Posterior cingulate gyrus (tissue), 11 donors: ENCODE results near the gene CLEC4D.
"Not testable (repeated sequence)": the region's sequence is repeated elsewhere in the genome, so short reads cannot be mapped to it uniquely, and the experiment has no call there.

Source experiments
- DNase-seq, 10 donors: peaks; one replicate each; pipeline versions ENCODE4 v3.0.0 to v3.0.0-alpha.2; 2020 to 2021; ENCODE audit warnings: mixed read lengths in 3 of 10
- intact Hi-C: fragments of 100-400 bp; cut with DNase I; formaldehyde crosslinking; loops from one replicate; pipeline ENCODE4 v1.15.1; 2023

The CLEC4D gene

GRCh38 chr12:8527250-8528130, 14.2 kb downstream of the CLEC4D start:
- DNase-seq: peak in 2 of 10 donors; percentile 70 to 78
- intact Hi-C loops: no loop called here

- intact Hi-C loops: no loop called here
- no peak for DNase-seq
Measured at GRCh38 chr12:8532045-8532444, 18.7 kb downstream of the CLEC4D start.

- intact Hi-C loops, DNase-seq: not testable (repeated sequence)
Measured at GRCh38 chr12:8537820-8538219, 24.5 kb downstream of the CLEC4D start.

- intact Hi-C loops: loop anchor here (10.0 kb wide), 1 partner anchor 504 kb away; no protein-coding TSS in a partner anchor
- not testable (repeated sequence) for DNase-seq
Measured at GRCh38 chr12:8540831-8541230, 27.5 kb downstream of the CLEC4D start, which contains the start of gene CLEC4E. CLEC4E (minus strand) TSS chr12:8540905; CDS start chr12:8540797, 108 bp downstream.

GRCh38 chr12:8541562-8541961, 28.3 kb downstream of the CLEC4D start:
- DNase-seq: no peak
- intact Hi-C loops: loop anchor here (10.0 kb wide), 1 partner anchor 503 kb away; no protein-coding TSS in a partner anchor

- intact Hi-C loops: loop anchor here (2.0 to 10.0 kb wide), 2 partner anchors 65 to 501 kb away; no protein-coding TSS in a partner anchor
- DNase-seq: peak in 9 of 10 donors; percentile 38 to 93 (median 71)
Measured at GRCh38 chr12:8544295-8544694, 31.0 kb downstream of the CLEC4D start.

GRCh38 chr12:8546591-8546990, 33.3 kb downstream of the CLEC4D start:
- intact Hi-C loops: loop anchor here (10.0 kb wide), 1 partner anchor 498 kb away; no protein-coding TSS in a partner anchor
- no peak for DNase-seq

GRCh38 chr12:8547645-8548044, 34.3 kb downstream of the CLEC4D start:
- intact Hi-C loops: loop anchor here (10.0 kb wide), 1 partner anchor 497 kb away; no protein-coding TSS in a partner anchor
- no peak for DNase-seq

GRCh38 chr12:8548192-8548591, 34.9 kb downstream of the CLEC4D start:
- no peak for DNase-seq
- intact Hi-C loops: loop anchor here (10.0 kb wide), 1 partner anchor 497 kb away; no protein-coding TSS in a partner anchor

GRCh38 chr12:8549381-8549780, 36.1 kb downstream of the CLEC4D start:
- intact Hi-C loops: loop anchor here (10.0 kb wide), 1 partner anchor 495 kb away; no protein-coding TSS in a partner anchor
- DNase-seq: no peak

GRCh38 chr12:8553088-8553627, 39.9 kb downstream of the CLEC4D start:
- no peak for DNase-seq
- intact Hi-C loops: no loop called here

GRCh38 chr12:8554451-8555195, 41.3 kb downstream of the CLEC4D start:
- no peak for DNase-seq
- intact Hi-C loops: no loop called here

GRCh38 chr12:8556531-8557097, 43.3 kb downstream of the CLEC4D start:
- intact Hi-C loops: no loop called here
- no peak for DNase-seq

- intact Hi-C loops: no loop called here
Measured at GRCh38 chr12:8559676-8560075, 46.4 kb downstream of the CLEC4D start.

GRCh38 chr12:8561011-8561410, 47.7 kb downstream of the CLEC4D start:
- intact Hi-C loops: no loop called here
- no peak for DNase-seq

More at GRCh38 chr12:8559676-8560075, 46.4 kb downstream of the CLEC4D start:
- no peak for DNase-seq

GRCh38 chr12:8562310-8562709, 49.0 kb downstream of the CLEC4D start:
- no peak for DNase-seq
- intact Hi-C loops: no loop called here

GRCh38 chr12:8563356-8563755, 50.1 kb downstream of the CLEC4D start:
- no peak for DNase-seq
- intact Hi-C loops: no loop called here

- intact Hi-C loops: no loop called here
- no peak for DNase-seq
Measured at GRCh38 chr12:8564656-8565055, 51.4 kb downstream of the CLEC4D start.

GRCh38 chr12:8566052-8566451, 52.7 kb downstream of the CLEC4D start:
- DNase-seq, intact Hi-C loops: not testable (repeated sequence)

- intact Hi-C loops: no loop called here
- DNase-seq: no peak
Measured at GRCh38 chr12:8566525-8566924, 53.2 kb downstream of the CLEC4D start.
